NCI-H1930 (cell line): ENCODE data around the gene ANKRD42.
"Not testable (repeated sequence)": the region's sequence is repeated elsewhere in the genome, so short reads cannot be mapped to it uniquely, and the experiment has no call there.

Experiments used
- DNase-seq, 2 experiments: peaks; one replicate each; lab custom pipeline; 2025; lab: John Stamatoyannopoulos, UW

The ANKRD42 gene

GRCh38 chr11:83241291-83241946 lies 47.9 kb downstream of the ANKRD42 start:
- peak in 1 of 2 experiments; percentile 14 for DNase-seq

- no peak for DNase-seq
These were observed 55.9 kb downstream of the ANKRD42 start for GRCh38 chr11:83249445-83249844.

DNA sequence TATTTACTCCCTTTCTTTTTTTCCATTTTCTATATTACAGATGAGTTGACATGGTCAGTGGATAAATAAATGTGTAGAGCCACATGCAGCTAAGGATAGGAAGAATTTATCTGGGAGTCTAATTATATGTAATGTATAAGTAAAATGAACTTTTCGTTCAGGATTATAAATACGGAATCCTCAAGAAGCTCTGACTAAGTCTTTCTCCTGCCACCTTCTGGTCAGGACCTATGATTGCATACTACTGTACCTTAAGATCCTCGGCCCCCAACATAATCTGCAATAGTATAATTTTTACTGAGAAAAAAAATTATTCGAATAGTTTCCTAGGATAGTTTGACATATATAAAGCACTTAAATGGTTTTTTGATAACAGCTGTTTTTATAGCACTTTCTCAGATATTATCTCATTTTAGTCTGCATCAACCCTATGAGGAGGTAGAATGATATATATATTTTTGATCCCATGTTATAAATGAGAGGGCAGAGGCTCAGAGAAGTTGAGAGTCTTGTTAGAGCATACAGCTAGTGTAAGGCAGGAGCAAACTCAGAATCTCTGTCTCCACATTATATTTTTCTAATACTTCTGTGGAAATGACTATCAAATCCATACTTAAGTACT lies 56.6 kb downstream of the ANKRD42 start:
- no peak for DNase-seq

GRCh38 chr11:83252266-83252665 lies 58.8 kb downstream of the ANKRD42 start:
- DNase-seq = no peak

DNA sequence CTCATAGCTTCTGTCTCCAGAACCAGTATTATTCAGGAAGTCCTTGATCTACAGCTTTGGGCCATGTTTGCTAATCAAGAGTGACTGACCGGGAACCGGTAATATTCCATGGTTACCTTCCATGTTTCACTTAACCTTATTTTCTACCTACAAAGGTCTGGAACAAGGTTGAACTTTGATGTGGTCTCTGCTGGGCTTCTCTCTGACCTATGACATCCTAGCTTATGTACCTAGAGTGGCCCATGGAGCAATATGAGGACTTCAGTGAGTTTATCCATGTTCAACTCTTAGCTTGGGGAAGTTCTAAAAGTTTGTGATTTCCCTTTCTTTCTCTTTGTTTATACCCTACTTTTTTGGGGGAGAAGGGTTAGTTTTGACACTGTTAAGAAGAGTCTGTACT lies 59.4 kb downstream of the ANKRD42 start:
- DNase-seq = no peak

DNA sequence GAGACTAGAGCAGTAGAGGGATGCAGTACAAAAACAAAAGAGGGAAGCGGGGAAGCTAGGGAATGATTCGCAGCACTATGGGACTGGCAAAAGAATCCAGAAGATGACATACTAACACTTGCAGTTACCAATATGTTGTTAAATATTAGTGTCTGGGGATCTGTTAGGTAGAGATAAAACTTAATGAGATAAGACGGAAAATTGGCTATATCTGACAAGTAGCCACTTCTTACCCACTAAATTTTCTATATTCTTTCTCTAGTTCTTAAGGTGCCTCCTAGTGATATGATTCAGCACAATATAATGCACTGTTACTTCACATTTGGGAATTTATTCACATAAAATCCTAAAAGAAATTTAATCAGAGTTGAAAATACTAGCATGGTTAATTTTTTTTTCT lies 61.9 kb downstream of the ANKRD42 start:
- DNase-seq = no peak

GRCh38 chr11:83256602-83257340 lies 63.3 kb downstream of the ANKRD42 start:
- DNase-seq = no peak

- DNase-seq = no peak
These were observed 64.3 kb downstream of the ANKRD42 start for GRCh38 chr11:83257761-83258168.

DNA sequence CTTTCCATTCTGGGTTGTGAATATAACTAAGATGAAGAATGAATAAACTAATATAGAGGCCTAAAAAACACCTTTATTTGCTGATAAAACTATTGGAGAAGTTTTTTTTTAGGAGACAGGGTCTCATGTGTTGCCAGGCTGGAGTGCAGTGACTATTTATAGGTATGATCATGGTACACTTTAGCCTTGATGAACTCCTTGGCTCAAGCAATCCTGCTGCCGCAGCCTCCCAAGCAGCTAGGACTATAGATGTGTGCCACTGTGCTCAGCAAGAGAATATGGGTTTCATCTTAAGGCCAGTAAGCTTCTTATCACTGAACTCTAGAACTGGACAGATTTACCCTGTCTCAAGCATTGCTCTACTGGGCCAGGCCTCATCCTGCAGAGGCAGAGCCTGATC lies 66.0 kb downstream of the ANKRD42 start:
- no peak for DNase-seq

GRCh38 chr11:83265331-83265730 lies 71.8 kb downstream of the ANKRD42 start:
- DNase-seq = no peak

DNA sequence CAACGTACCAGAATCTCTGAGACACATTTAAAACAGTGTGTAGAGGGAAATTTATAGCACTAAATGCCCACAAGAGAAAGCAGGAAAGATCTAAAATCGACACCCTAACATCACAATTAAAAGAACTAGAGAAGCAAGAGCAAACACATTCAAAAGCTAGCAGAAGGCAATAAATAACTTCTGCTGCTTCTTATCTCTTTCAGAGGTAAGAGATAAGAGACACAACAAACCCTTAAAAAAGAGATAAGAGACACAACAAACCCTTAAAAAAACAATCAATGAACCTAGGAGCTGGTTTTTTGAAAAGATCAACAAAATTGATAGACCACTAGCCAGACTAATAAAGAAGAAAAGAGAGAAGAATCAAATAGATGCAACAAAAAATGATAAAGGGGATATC lies 75.6 kb downstream of the ANKRD42 start:
- not testable (repeated sequence) for DNase-seq

- DNase-seq = not testable (repeated sequence)
These were observed 78.2 kb downstream of the ANKRD42 start for GRCh38 chr11:83271734-83272133.

- DNase-seq = no peak
These were observed 79.1 kb downstream of the ANKRD42 start for GRCh38 chr11:83272627-83273026.

DNA sequence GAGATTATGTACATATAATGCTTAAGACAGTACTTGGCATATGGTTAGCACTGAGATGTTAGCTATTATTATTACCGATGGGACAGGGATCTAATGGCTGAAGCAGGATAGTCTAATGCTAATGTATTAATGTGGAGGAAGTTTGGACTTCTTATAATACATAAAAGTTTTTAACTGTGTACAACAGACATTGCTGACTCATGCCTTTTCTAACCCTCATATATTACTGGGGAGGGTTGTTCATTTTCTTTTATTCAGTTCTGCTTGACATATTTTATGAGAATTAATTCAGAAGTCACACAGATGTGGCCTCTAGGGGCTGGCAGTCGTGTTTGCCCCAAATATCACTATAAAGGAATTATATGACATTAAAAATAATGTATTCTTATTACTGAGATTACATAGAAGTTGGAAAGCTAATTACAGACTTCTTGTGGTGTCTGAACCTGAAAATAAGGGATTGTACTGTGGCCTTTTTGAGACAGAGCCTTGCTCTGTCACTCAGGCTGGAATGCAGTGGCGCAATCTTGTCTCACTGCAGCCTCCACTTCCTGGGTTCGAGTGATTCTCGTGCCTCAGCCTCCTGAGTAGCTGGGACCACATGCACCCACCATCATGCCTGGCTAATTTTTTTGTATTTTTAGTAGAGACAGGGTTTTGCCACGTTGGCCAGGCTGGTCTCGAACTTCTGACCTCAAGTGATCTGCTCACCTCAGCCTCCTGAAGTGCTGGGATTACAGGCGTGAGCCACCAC lies 82.6 kb downstream of the ANKRD42 start:
- no peak for DNase-seq

DNA sequence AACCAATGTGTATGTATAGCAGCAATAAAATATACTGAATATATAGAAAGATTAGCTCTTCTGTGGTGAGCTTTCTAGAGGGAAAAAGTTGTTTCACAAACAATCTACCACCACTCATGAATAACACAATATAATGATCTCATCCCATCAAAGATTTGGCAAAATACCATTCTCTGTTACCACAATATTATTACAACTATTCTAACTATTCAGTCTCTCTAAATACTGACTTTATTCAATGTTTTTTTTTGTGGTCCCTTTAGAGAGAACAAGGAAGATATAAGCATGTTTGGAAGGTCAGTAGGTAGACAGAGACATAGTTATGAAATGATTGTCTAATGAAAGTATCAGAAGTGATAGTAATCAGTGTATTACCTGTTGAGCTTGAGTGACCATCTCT lies 84.8 kb downstream of the ANKRD42 start:
- no peak for DNase-seq

DNA sequence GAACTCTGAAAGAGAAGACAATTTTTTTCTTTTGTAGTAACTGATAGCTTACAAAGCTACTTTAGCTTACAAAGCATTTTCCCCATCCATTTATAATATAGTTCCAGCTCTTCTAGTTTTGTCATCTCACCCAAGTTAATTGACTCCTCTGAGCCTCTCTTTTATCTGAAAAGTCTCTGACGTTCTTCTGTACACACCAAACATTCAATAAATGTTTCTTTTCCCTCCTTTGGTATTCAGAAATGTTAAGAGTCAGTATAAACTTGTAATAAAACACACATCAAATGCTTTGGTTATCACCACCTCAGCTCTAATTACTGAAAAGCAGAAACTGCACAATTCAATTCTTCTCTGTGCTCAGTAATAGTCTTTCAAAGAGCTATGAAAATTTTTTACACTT lies 86.7 kb downstream of the ANKRD42 start:
- DNase-seq = no peak

GRCh38 chr11:83282084-83282716 lies 88.7 kb downstream of the ANKRD42 start:
- no peak for DNase-seq

- DNase-seq = no peak
These were observed 91.1 kb downstream of the ANKRD42 start for GRCh38 chr11:83284501-83285150.

GRCh38 chr11:83285151-83285770 lies 91.7 kb downstream of the ANKRD42 start:
- DNase-seq = no peak

- DNase-seq = peak; percentile 93 to 98
These were observed 92.4 kb downstream of the ANKRD42 start, which contains the start of gene CCDC90B for GRCh38 chr11:83285771-83286528. TSS of gene CCDC90B (minus strand) at chr11:83286367. CDS start at chr11:83285972, 395 bp downstream.
